Endodermal cell (in vitro differentiated cells): ENCODE data around the gene RSRP1. TPM values are rescaled to one million over a fixed set of nuclear protein-coding genes. Genes with fewer than 3 reads are reported as not detected.

ENCODE experiments used
- DNase-seq: peaks from one replicate; pipeline ENCODE4 v3.0.0-alpha.2; 2017
- H3K27ac ChIP-seq: 2 replicates; pipeline ENCODE4 v1.5.1; 2013; ENCODE audit warnings: mild to moderate bottlenecking, low read depth, low read length, moderate library complexity
- H3K27me3 ChIP-seq: 2 replicates; pipeline ENCODE4 v1.6.1; 2013; ENCODE audit warnings: mild to moderate bottlenecking, low read length, moderate library complexity; ENCODE audit not compliant: insufficient read depth, control insufficient read depth, poor library complexity, severe bottlenecking
- H3K36me3 ChIP-seq: 2 replicates; pipeline ENCODE4 v1.7.0; 2013; ENCODE audit warnings: mild to moderate bottlenecking, low read length, moderate library complexity; ENCODE audit not compliant: control insufficient read depth, insufficient read depth
- H3K4me1 ChIP-seq: one replicate; pipeline ENCODE4 v1.7.0; 2013; ENCODE audit warnings: low read length; ENCODE audit not compliant: control insufficient read depth, insufficient read depth
- H3K4me3 ChIP-seq: 2 replicates; pipeline ENCODE4 v1.5.1; 2013; ENCODE audit warnings: mild to moderate bottlenecking, low read length, moderate library complexity
- H3K9ac ChIP-seq: 2 replicates; pipeline ENCODE4 v1.6.1; 2013; ENCODE audit warnings: mild to moderate bottlenecking, low read length, moderate library complexity; ENCODE audit not compliant: poor library complexity, severe bottlenecking; ENCODE audit errors: extremely low read depth
- H3K9me3 ChIP-seq: 2 replicates; pipeline ENCODE4 v1.6.1; 2013; ENCODE audit warnings: mild to moderate bottlenecking, low read length, moderate library complexity; ENCODE audit not compliant: control insufficient read depth
- H3K27ac Mint-ChIP-seq: 2 replicates; pipeline ENCODE4 v1.8.0; 2020; ENCODE audit warnings: mixed read lengths
- H3K27me3 Mint-ChIP-seq: 2 replicates; pipeline ENCODE4 v1.8.0; 2021; ENCODE audit warnings: mild to moderate bottlenecking, mixed read lengths; ENCODE audit not compliant: insufficient read depth
- H3K36me3 Mint-ChIP-seq: 2 replicates; pipeline ENCODE4 v1.8.0; 2020; ENCODE audit warnings: low read depth, mixed read lengths
- H3K4me1 Mint-ChIP-seq: 2 replicates; pipeline ENCODE4 v1.8.0; 2020; ENCODE audit warnings: mixed read lengths
- H3K4me3 Mint-ChIP-seq: 2 replicates; pipeline ENCODE4 v1.8.0; 2020; ENCODE audit warnings: mild to moderate bottlenecking, moderate library complexity, mixed read lengths
- H3K9me3 Mint-ChIP-seq: 2 replicates; pipeline ENCODE4 v1.8.0; 2020; ENCODE audit warnings: mild to moderate bottlenecking, mixed read lengths
- CTCF ChIP-seq: fragments of 200-600 bp; sonication (generic); conservative IDR thresholded peaks from 2 replicates; pipeline ENCODE4 v1.5.0; 2021; ENCODE audit warnings: antibody characterized with exemption, mild to moderate bottlenecking
- WGBS, 2 experiments: methylation state at CpG; one replicate each; pipeline versions ENCODE4 v1.1.5 to v1.1.7; 2013; ENCODE audit warnings: missing lambda C conversion rate in 2 of 2, mixed read lengths in 1 of 2; ENCODE audit not compliant: insufficient coverage in 1 of 2, insufficient read length in 1 of 2; 5-methylcytosine and 5-hydroxymethylcytosine counted together
- total RNA-seq, 2 donors: library from RNA; stranded (reverse); fragmentation: NEBNext Ultra II Directional in 1 of 2; extraction: Animal tissue kit (Norgen Biotek cat#: 25700) in 1 of 2; gene quantifications; 2 replicates in 1 of 2; 3 replicates in 1 of 2; pipeline ENCODE4 v1.2.1, GENCODE V29; 2021

Gene RSRP1
- total RNA-seq, 2 donors from 2014 or later: 90.3 to 92.5 TPM

GRCh38 chr1:25210728-25211127 lies 36.5 kb downstream of the RSRP1 start:
- Mint-ChIP-seq H3K36me3 (no peaks in the 10 kb centered on the region), H3K27ac (peak overlapping the region; percentile 87), H3K4me3 (no peak overlapping the region)

GRCh38 chr1:25209516-25209915 lies 37.7 kb downstream of the RSRP1 start:
- no peak overlapping the region for H3K9ac ChIP-seq
- Mint-ChIP-seq H3K4me1 (peaks cover 36% of the 10 kb centered on the region), H3K27ac (no peak overlapping the region), H3K27me3 (no peaks in the 10 kb centered on the region), H3K4me3 (no peak overlapping the region), H3K9me3 (no peaks in the 10 kb centered on the region), H3K36me3 (no peaks in the 10 kb centered on the region)
- H3K27me3 ChIP-seq: no peaks in the 10 kb centered on the region
- H3K4me3 ChIP-seq: no peak overlapping the region
- WGBS, 2 experiments: 98 to 100% methylated on average over 1 to 4 of the region's 4 CpGs
- H3K9me3 ChIP-seq: no peaks in the 10 kb centered on the region
- no peaks in the 10 kb centered on the region for H3K36me3 ChIP-seq
- H3K27ac ChIP-seq: no peak overlapping the region
- H3K4me1 ChIP-seq: peaks cover 8% of the 10 kb centered on the region
- TF ChIP-seq CTCF: no peak
- DNase-seq: no peak

More at GRCh38 chr1:25210728-25211127, 36.5 kb downstream of the RSRP1 start:
- peak; percentile 76 for DNase-seq
- Mint-ChIP-seq H3K27me3 (no peaks in the 10 kb centered on the region), H3K9me3 (no peaks in the 10 kb centered on the region), H3K4me1 (peaks cover 27% of the 10 kb centered on the region)
- Histone ChIP-seq H3K4me1 (peaks cover 8% of the 10 kb centered on the region), H3K9ac (no peak overlapping the region), H3K36me3 (no peaks in the 10 kb centered on the region), H3K4me3 (peak overlapping the region; percentile 9), H3K27me3 (no peaks in the 10 kb centered on the region), H3K9me3 (no peaks in the 10 kb centered on the region), H3K27ac (no peak overlapping the region)
- WGBS, 2 experiments: 16 to 34% methylated on average over 2 of the region's 3 CpGs
- TF ChIP-seq CTCF: no peak

- Mint-ChIP-seq H3K4me1 (peaks cover 42% of the 10 kb centered on the region), H3K27me3 (no peaks in the 10 kb centered on the region), H3K9me3 (no peaks in the 10 kb centered on the region), H3K36me3 (no peaks in the 10 kb centered on the region), H3K27ac (peak overlapping the region; percentile 46), H3K4me3 (no peak overlapping the region)
- peaks cover 8% of the 10 kb centered on the region for H3K4me1 ChIP-seq
- H3K36me3 ChIP-seq: no peaks in the 10 kb centered on the region
- H3K9ac ChIP-seq: no peak overlapping the region
- no peak overlapping the region for H3K4me3 ChIP-seq
- DNase-seq: no peak
- no peak overlapping the region for H3K27ac ChIP-seq
- peak; percentile 37 for TF ChIP-seq CTCF
- H3K9me3 ChIP-seq: no peaks in the 10 kb centered on the region
- WGBS, 2 experiments: 75 to 100% methylated on average over 1 to 2 of the region's 2 CpGs
- H3K27me3 ChIP-seq: no peaks in the 10 kb centered on the region
Measured at GRCh38 chr1:25208561-25209222, 38.6 kb downstream of the RSRP1 start.
